GM21515 (cell line): ENCODE data around the gene CEP97.

Experiments used
- ATAC-seq: cut with Tn5 transposase; IDR thresholded peaks from one replicate; pipeline ENCODE4 v1.9.1; 2021; ENCODE audit not compliant: unreplicated experiment

The CEP97 gene

GRCh38 chr3:101813817-101814440 lies 89.5 kb downstream of the CEP97 start:
- ATAC-seq = no peak

DNA sequence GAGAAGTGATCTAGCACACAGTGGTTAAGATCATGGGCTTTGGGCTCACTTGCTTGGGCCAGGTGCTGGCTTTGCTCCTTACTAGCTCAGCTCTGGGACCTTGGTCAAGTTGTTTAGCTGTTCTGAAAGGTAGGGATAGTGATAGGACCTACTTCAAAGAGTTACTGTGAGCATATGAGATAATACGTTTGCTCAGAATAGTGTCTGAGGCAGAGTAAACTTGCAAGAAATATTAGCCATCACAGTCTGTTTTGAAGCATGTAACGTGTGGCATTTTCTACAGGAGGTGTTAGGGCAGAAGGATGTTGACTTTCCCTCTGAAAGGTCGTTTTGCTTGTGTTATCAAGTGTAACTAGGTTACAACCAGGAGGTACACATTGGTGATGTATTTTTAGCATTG lies 90.4 kb downstream of the CEP97 start:
- no peak for ATAC-seq

- ATAC-seq = no peak
Observed at GRCh38 chr3:101816215-101817149, 92.1 kb downstream of the CEP97 start.

GRCh38 chr3:101817992-101818391 lies 93.6 kb downstream of the CEP97 start:
- ATAC-seq = no peak

GRCh38 chr3:101819649-101820206 lies 95.3 kb downstream of the CEP97 start:
- ATAC-seq = no peak
